Measurements from ENCODE around the gene FRMD4B.
"Not testable (repeated sequence)": the region's sequence is repeated elsewhere in the genome, so short reads cannot be mapped to it uniquely, and the experiment has no call there.

FRMD4B gene

GRCh38 chr3:69296995-69297394, 88.9 kb downstream of the FRMD4B start:
- Histone ChIP-seq H3K4me3 (ENCODE audit: low read length) (no peak overlapping the region), H3K9ac (ENCODE audit: low read length) (no peak overlapping the region), H3K4me1 (ENCODE audit: control insufficient read depth, insufficient read depth, low read length) (peaks cover 14% of the 10 kb centered on the region), H3K9me3 (ENCODE audit: control insufficient read depth, low read length) (no peaks in the 10 kb centered on the region), H3K27me3 (replicated peaks; ENCODE audit: control insufficient read depth, insufficient read depth, low read length) (no peaks in the 10 kb centered on the region), H3K36me3 (ENCODE audit: control insufficient read depth, insufficient read depth, low read length, severe bottlenecking) (no peaks in the 10 kb centered on the region)
- DNase-seq (ENCODE audit: low read depth) = no peak

- no peak overlapping the region for H3K4me3 ChIP-seq (ENCODE audit: low read length)
- no peaks in the 10 kb centered on the region for H3K9me3 ChIP-seq (ENCODE audit: control insufficient read depth, low read length)
- no peak overlapping the region for H3K9ac ChIP-seq (ENCODE audit: low read length)
- no peaks in the 10 kb centered on the region for H3K36me3 ChIP-seq (ENCODE audit: control insufficient read depth, insufficient read depth, low read length, severe bottlenecking)
- peak; percentile 84 for DNase-seq (ENCODE audit: low read depth)
- H3K27me3 ChIP-seq (replicated peaks; ENCODE audit: control insufficient read depth, insufficient read depth, low read length) = no peaks in the 10 kb centered on the region
- H3K4me1 ChIP-seq (ENCODE audit: control insufficient read depth, insufficient read depth, low read length) = peaks cover 14% of the 10 kb centered on the region
These were observed 91.7 kb downstream of the FRMD4B start for GRCh38 chr3:69294014-69294766.

- Histone ChIP-seq H3K27me3 (replicated peaks; ENCODE audit: control insufficient read depth, insufficient read depth, low read length) (no peaks in the 10 kb centered on the region), H3K4me3 (ENCODE audit: low read length) (no peak overlapping the region), H3K9me3 (ENCODE audit: control insufficient read depth, low read length) (no peaks in the 10 kb centered on the region), H3K9ac (ENCODE audit: low read length) (no peak overlapping the region), H3K4me1 (ENCODE audit: control insufficient read depth, insufficient read depth, low read length) (peaks cover 14% of the 10 kb centered on the region), H3K36me3 (ENCODE audit: control insufficient read depth, insufficient read depth, low read length, severe bottlenecking) (no peaks in the 10 kb centered on the region)
- no peak for DNase-seq (ENCODE audit: low read depth)
These were observed 92.8 kb downstream of the FRMD4B start for GRCh38 chr3:69292959-69293574.

GRCh38 chr3:69292185-69292584, 93.7 kb downstream of the FRMD4B start:
- H3K4me1 ChIP-seq (ENCODE audit: control insufficient read depth, insufficient read depth, low read length) = peaks cover 14% of the 10 kb centered on the region
- no peak overlapping the region for H3K9ac ChIP-seq (ENCODE audit: low read length)
- no peak overlapping the region for H3K4me3 ChIP-seq (ENCODE audit: low read length)
- H3K27me3 ChIP-seq (replicated peaks; ENCODE audit: control insufficient read depth, insufficient read depth, low read length) = no peaks in the 10 kb centered on the region
- no peak for DNase-seq (ENCODE audit: low read depth)
- H3K9me3 ChIP-seq (ENCODE audit: control insufficient read depth, low read length) = no peaks in the 10 kb centered on the region
- H3K36me3 ChIP-seq (ENCODE audit: control insufficient read depth, insufficient read depth, low read length, severe bottlenecking) = no peaks in the 10 kb centered on the region

- peaks cover 14% of the 10 kb centered on the region for H3K4me1 ChIP-seq (ENCODE audit: control insufficient read depth, insufficient read depth, low read length)
- H3K36me3 ChIP-seq (ENCODE audit: control insufficient read depth, insufficient read depth, low read length, severe bottlenecking) = no peaks in the 10 kb centered on the region
- H3K9ac ChIP-seq (ENCODE audit: low read length) = no peak overlapping the region
- no peak for DNase-seq (ENCODE audit: low read depth)
- H3K4me3 ChIP-seq (ENCODE audit: low read length) = no peak overlapping the region
- no peaks in the 10 kb centered on the region for H3K27me3 ChIP-seq (replicated peaks; ENCODE audit: control insufficient read depth, insufficient read depth, low read length)
- no peaks in the 10 kb centered on the region for H3K9me3 ChIP-seq (ENCODE audit: control insufficient read depth, low read length)
These were observed 95.5 kb downstream of the FRMD4B start for GRCh38 chr3:69290430-69290829.

- Histone ChIP-seq H3K4me1 (ENCODE audit: control insufficient read depth, insufficient read depth, low read length) (peaks cover 14% of the 10 kb centered on the region), H3K9ac (ENCODE audit: low read length) (no peak overlapping the region), H3K27me3 (replicated peaks; ENCODE audit: control insufficient read depth, insufficient read depth, low read length) (no peaks in the 10 kb centered on the region), H3K9me3 (ENCODE audit: control insufficient read depth, low read length) (no peaks in the 10 kb centered on the region), H3K4me3 (ENCODE audit: low read length) (no peak overlapping the region), H3K36me3 (ENCODE audit: control insufficient read depth, insufficient read depth, low read length, severe bottlenecking) (no peaks in the 10 kb centered on the region)
- no peak for DNase-seq (ENCODE audit: low read depth)
These were observed 95.9 kb downstream of the FRMD4B start for GRCh38 chr3:69290006-69290405.

- DNase-seq (ENCODE audit: low read depth) = no peak
- H3K9me3 ChIP-seq (ENCODE audit: control insufficient read depth, low read length) = no peaks in the 10 kb centered on the region
- no peaks in the 10 kb centered on the region for H3K36me3 ChIP-seq (ENCODE audit: control insufficient read depth, insufficient read depth, low read length, severe bottlenecking)
- no peaks in the 10 kb centered on the region for H3K27me3 ChIP-seq (replicated peaks; ENCODE audit: control insufficient read depth, insufficient read depth, low read length)
- no peak overlapping the region for H3K4me3 ChIP-seq (ENCODE audit: low read length)
- no peak overlapping the region for H3K9ac ChIP-seq (ENCODE audit: low read length)
- no peaks in the 10 kb centered on the region for H3K4me1 ChIP-seq (ENCODE audit: control insufficient read depth, insufficient read depth, low read length)
These were observed 97.6 kb downstream of the FRMD4B start for GRCh38 chr3:69288161-69288895.

GRCh38 chr3:69283913-69284611, 101.8 kb downstream of the FRMD4B start:
- DNase-seq (ENCODE audit: low read depth) = no peak
- no peaks in the 10 kb centered on the region for H3K27me3 ChIP-seq (replicated peaks; ENCODE audit: control insufficient read depth, insufficient read depth, low read length)
- H3K9me3 ChIP-seq (ENCODE audit: control insufficient read depth, low read length) = no peaks in the 10 kb centered on the region
- H3K9ac ChIP-seq (ENCODE audit: low read length) = no peak overlapping the region
- no peaks in the 10 kb centered on the region for H3K36me3 ChIP-seq (ENCODE audit: control insufficient read depth, insufficient read depth, low read length, severe bottlenecking)
- peaks cover 8% of the 10 kb centered on the region for H3K4me1 ChIP-seq (ENCODE audit: control insufficient read depth, insufficient read depth, low read length)
- no peak overlapping the region for H3K4me3 ChIP-seq (ENCODE audit: low read length)

- Histone ChIP-seq H3K4me1 (ENCODE audit: control insufficient read depth, insufficient read depth, low read length) (peaks cover 8% of the 10 kb centered on the region), H3K36me3 (ENCODE audit: control insufficient read depth, insufficient read depth, low read length, severe bottlenecking) (no peaks in the 10 kb centered on the region), H3K4me3 (ENCODE audit: low read length) (no peak overlapping the region), H3K9me3 (ENCODE audit: control insufficient read depth, low read length) (no peaks in the 10 kb centered on the region), H3K27me3 (replicated peaks; ENCODE audit: control insufficient read depth, insufficient read depth, low read length) (no peaks in the 10 kb centered on the region), H3K9ac (ENCODE audit: low read length) (no peak overlapping the region)
- no peak for DNase-seq (ENCODE audit: low read depth)
These were observed 102.4 kb downstream of the FRMD4B start for GRCh38 chr3:69283496-69283895.

GRCh38 chr3:69282181-69282580, 103.7 kb downstream of the FRMD4B start:
- Histone ChIP-seq H3K9ac (ENCODE audit: low read length) (no peak overlapping the region), H3K4me1 (ENCODE audit: control insufficient read depth, insufficient read depth, low read length) (peaks cover 13% of the 10 kb centered on the region), H3K9me3 (ENCODE audit: control insufficient read depth, low read length) (no peaks in the 10 kb centered on the region), H3K4me3 (ENCODE audit: low read length) (no peak overlapping the region), H3K27me3 (replicated peaks; ENCODE audit: control insufficient read depth, insufficient read depth, low read length) (no peaks in the 10 kb centered on the region), H3K36me3 (ENCODE audit: control insufficient read depth, insufficient read depth, low read length, severe bottlenecking) (no peaks in the 10 kb centered on the region)
- DNase-seq (ENCODE audit: low read depth) = no peak

GRCh38 chr3:69277403-69277802, 108.5 kb downstream of the FRMD4B start:
- Histone ChIP-seq H3K9ac (ENCODE audit: low read length) (peak overlapping the region; percentile 77), H3K4me1 (ENCODE audit: control insufficient read depth, insufficient read depth, low read length) (peaks cover 23% of the 10 kb centered on the region), H3K4me3 (ENCODE audit: low read length) (peak overlapping the region; percentile 63)
- DNase-seq (ENCODE audit: low read depth); H3K36me3 ChIP-seq (ENCODE audit: control insufficient read depth, insufficient read depth, low read length, severe bottlenecking); H3K27me3 ChIP-seq (replicated peaks; ENCODE audit: control insufficient read depth, insufficient read depth, low read length); H3K9me3 ChIP-seq (ENCODE audit: control insufficient read depth, low read length): not testable (repeated sequence)

Data from adipocyte (in vitro differentiated cells).